Left forelimb (tissue), 1 donor: ENCODE measurements around the gene CPT1B.
"Not testable (repeated sequence)": the region's sequence is repeated elsewhere in the genome, so short reads cannot be mapped to it uniquely, and the experiment has no call there.

Experiments used
- DNase-seq: peaks from one replicate; pipeline ENCODE4 v3.0.0-alpha.2; 2018; ENCODE audit warnings: low spot score

CPT1B gene

GRCh38 chr22:50527921-50528681 is 50.1 kb downstream of the CPT1B start:
- no peak for DNase-seq

- DNase-seq: no peak
Observed at GRCh38 chr22:50526834-50527801, 51.1 kb downstream of the CPT1B start.

- DNase-seq: peak; percentile 90
Observed at GRCh38 chr22:50526108-50526833, 52.0 kb downstream of the CPT1B start.

- no peak for DNase-seq
Observed at GRCh38 chr22:50525858-50526107, 52.4 kb downstream of the CPT1B start.

GRCh38 chr22:50525104-50525857 is 52.9 kb downstream of the CPT1B start, which contains the start of gene SCO2:
SCO2 (minus strand) TSS chr22:50525598; CDS start chr22:50524411, 1,187 bp downstream.
- peak; percentile 99 for DNase-seq

- no peak for DNase-seq
Observed at GRCh38 chr22:50524676-50525103, 53.5 kb downstream of the CPT1B start.

- DNase-seq: no peak
Observed at GRCh38 chr22:50523806-50524675, 54.2 kb downstream of the CPT1B start.

GRCh38 chr22:50523458-50523805 is 54.8 kb downstream of the CPT1B start:
- no peak for DNase-seq

- no peak for DNase-seq
Observed at GRCh38 chr22:50522806-50523438, 55.3 kb downstream of the CPT1B start.

- DNase-seq: no peak
Observed at GRCh38 chr22:50522208-50522805, 55.9 kb downstream of the CPT1B start.

- DNase-seq: no peak
Observed at GRCh38 chr22:50521710-50522109, 56.5 kb downstream of the CPT1B start.

GRCh38 chr22:50520826-50521453 is 57.3 kb downstream of the CPT1B start:
- DNase-seq: no peak

- DNase-seq: not testable (repeated sequence)
Observed at GRCh38 chr22:50520184-50520583, 58.0 kb downstream of the CPT1B start.

GRCh38 chr22:50519151-50519550 is 59.1 kb downstream of the CPT1B start:
- DNase-seq: no peak
